SK-N-SH (cell line): ENCODE results near the gene CCSER1. TPM values are rescaled to one million over a fixed set of nuclear protein-coding genes. Genes with fewer than 3 reads are reported as not detected.

Source experiments
- CTCF ChIA-PET: fragments of 300-600, 350-600 bp; formaldehyde crosslinking; extraction: SDS; loops from one replicate; lab custom pipeline; 2021; lab: Yijun Ruan, JAX
- POLR2A ChIA-PET: fragments of 350-600 bp; sonication (Branson Sonifier 250); formaldehyde crosslinking; extraction: SDS; loops from one replicate; lab custom pipeline; 2020; ENCODE audit warnings: antibody characterized with exemption, inconsistent platforms; lab: Yijun Ruan, JAX
- DNase-seq: peaks from one replicate; pipeline ENCODE4 v3.0.0; 2012
- H2AFZ ChIP-seq: fragments of 200-600 bp; sonication (generic); 2 replicates; pipeline ENCODE4 v1.8.1; 2016; ENCODE audit warnings: antibody characterized with exemption, mild to moderate bottlenecking, low read depth
- H3F3A ChIP-seq: fragments of 200-600 bp; sonication (generic); replicated peaks from 2 replicates; pipeline ENCODE3; 2016; ENCODE audit warnings: antibody characterized with exemption, mild to moderate bottlenecking; ENCODE audit not compliant: insufficient read depth
- H3K27ac ChIP-seq, 2 experiments: fragments of 200-500 bp in 1 of 2; fragments of 200-600 bp in 1 of 2; sonication (Bioruptor generic) in 1 of 2; sonication (generic), shearing (Covaris generic) in 1 of 2; 2 replicates each; pipeline versions ENCODE4 v1.5.1 to v1.6.1; 2014 to 2016; ENCODE audit warnings: low read depth in 2 of 2, inconsistent platforms in 1 of 2, low read length in 1 of 2, mild to moderate bottlenecking in 1 of 2, mixed read lengths in 1 of 2
- H3K27me3 ChIP-seq: fragments of 200-600 bp; sonication (generic), shearing (Covaris generic); 2 replicates; pipeline ENCODE4 v1.6.1; 2016; ENCODE audit warnings: mixed run types; ENCODE audit not compliant: insufficient read depth
- H3K36me3 ChIP-seq, 2 experiments: fragments of 200-500 bp in 1 of 2; fragments of 200-600 bp in 1 of 2; sonication (Bioruptor generic) in 1 of 2; sonication (generic) in 1 of 2; replicated peaks in 1 of 2; 2 replicates each; pipeline versions ENCODE3 to v1.5.1; 2014 to 2016; ENCODE audit warnings: low read length in 1 of 2, mild to moderate bottlenecking in 1 of 2; ENCODE audit not compliant: insufficient read depth in 2 of 2, control insufficient read depth in 1 of 2
- H3K4me1 ChIP-seq, 2 experiments: fragments of 200-500 bp in 1 of 2; fragments of 200-600 bp in 1 of 2; sonication (Bioruptor generic) in 1 of 2; sonication (generic), shearing (Covaris generic) in 1 of 2; 2 replicates each; pipeline versions ENCODE4 v1.5.1 to v1.6.1; 2014 to 2016; ENCODE audit warnings: low read depth in 1 of 2, low read length in 1 of 2, mixed run types in 1 of 2; ENCODE audit not compliant: insufficient read depth in 2 of 2, control insufficient read depth in 1 of 2
- H3K4me2 ChIP-seq: fragments of 200-600 bp; sonication (generic), shearing (Covaris generic); 2 replicates; pipeline ENCODE4 v1.6.1; 2017; ENCODE audit warnings: mixed run types
- H3K4me3 ChIP-seq, 2 experiments: fragments of 200-500 bp in 1 of 2; fragments of 200-600 bp in 1 of 2; sonication (Bioruptor generic) in 1 of 2; sonication (generic), shearing (Covaris generic) in 1 of 2; 2 replicates each; pipeline versions ENCODE4 v1.5.1 to v1.8.1; 2014 to 2016; ENCODE audit warnings: low read depth in 2 of 2, inconsistent platforms in 1 of 2, low read length in 1 of 2, mild to moderate bottlenecking in 1 of 2, mixed read lengths in 1 of 2, moderate library complexity in 1 of 2
- H3K79me2 ChIP-seq: fragments of 200-600 bp; sonication (generic); 2 replicates; pipeline ENCODE4 v1.8.1; 2017; ENCODE audit warnings: mild to moderate bottlenecking; ENCODE audit not compliant: insufficient read depth
- H3K9ac ChIP-seq: fragments of 200-600 bp; sonication (generic); 2 replicates; pipeline ENCODE4 v1.6.1; 2017; ENCODE audit warnings: mixed run types
- H3K9me2 ChIP-seq: fragments of 200-600 bp; sonication (generic); 2 replicates; pipeline ENCODE4 v1.6.1; 2017; ENCODE audit warnings: mixed run types
- H3K9me3 ChIP-seq: fragments of 200-600 bp; sonication (generic); 2 replicates; pipeline ENCODE4 v1.6.1; 2017; ENCODE audit warnings: mixed run types, mild to moderate bottlenecking, moderate library complexity
- H4K20me1 ChIP-seq: fragments of 200-600 bp; sonication (generic); 2 replicates; pipeline ENCODE4 v1.6.1; 2017; ENCODE audit warnings: mild to moderate bottlenecking, mixed run types; ENCODE audit not compliant: insufficient read depth
- CHD2 ChIP-seq: fragments of 150-350 bp; IDR thresholded peaks from 2 replicates; pipeline ENCODE4 v1.6.1; 2018; ENCODE audit warnings: low read length; ENCODE audit not compliant: partially characterized antibody
- EP300 ChIP-seq, 2 experiments: IDR thresholded peaks; 2 replicates each; pipeline versions ENCODE4 v1.4.0 to v1.6.1; 2012; ENCODE audit warnings: borderline replicate concordance in 1 of 2, low read depth in 1 of 2, low read length in 1 of 2
- EZH2phosphoT487 ChIP-seq: fragments of 200-600 bp; sonication (generic); IDR thresholded peaks from 2 replicates; pipeline ENCODE4 v1.6.1; 2017; ENCODE audit warnings: low read depth, mixed run types, mild to moderate bottlenecking, antibody characterized with exemption, moderate library complexity, borderline replicate concordance
- FOSL2 ChIP-seq: IDR thresholded peaks from 2 replicates; pipeline ENCODE4 v1.4.0; 2012; ENCODE audit warnings: low read depth, mild to moderate bottlenecking, moderate library complexity, borderline replicate concordance
- JUND ChIP-seq: IDR thresholded peaks from 2 replicates; pipeline ENCODE4 v1.4.0; 2012
- MEF2A ChIP-seq: IDR thresholded peaks from 2 replicates; pipeline ENCODE4 v1.4.0; 2012; ENCODE audit warnings: low read depth, borderline replicate concordance
- NFIC ChIP-seq: IDR thresholded peaks from 2 replicates; pipeline ENCODE4 v1.4.0; 2012; ENCODE audit warnings: borderline replicate concordance
- POLR2AphosphoS5 ChIP-seq: IDR thresholded peaks from 2 replicates; pipeline ENCODE4 v1.6.1; 2012; ENCODE audit warnings: low read depth, low read length
- RAD21 ChIP-seq: IDR thresholded peaks from 2 replicates; pipeline ENCODE4 v1.6.1; 2012; ENCODE audit warnings: mild to moderate bottlenecking, low read length
- RCOR1 ChIP-seq: fragments of 150-350 bp; IDR thresholded peaks from 2 replicates; pipeline ENCODE4 v1.6.1; 2017; ENCODE audit warnings: antibody characterized with exemption, low read length
- RFX5 ChIP-seq: IDR thresholded peaks from 2 replicates; pipeline ENCODE4 v1.6.1; 2012; ENCODE audit warnings: mild to moderate bottlenecking, improper control_type of control experiment, low read length
- RXRA ChIP-seq: IDR thresholded peaks from 2 replicates; pipeline ENCODE4 v1.4.0; 2012; ENCODE audit warnings: low read depth, mild to moderate bottlenecking, borderline replicate concordance
- SMC3 ChIP-seq: IDR thresholded peaks from 2 replicates; pipeline ENCODE4 v1.6.1; 2012; ENCODE audit warnings: low read depth, low read length, improper control_type of control experiment
- TAF1 ChIP-seq: IDR thresholded peaks from 2 replicates; pipeline ENCODE4 v1.6.1; 2012; ENCODE audit warnings: low read depth, mild to moderate bottlenecking, low read length, moderate library complexity, borderline replicate concordance
- TCF12 ChIP-seq: IDR thresholded peaks from 2 replicates; pipeline ENCODE4 v1.4.0; 2012
- TEAD4 ChIP-seq: IDR thresholded peaks from 2 replicates; pipeline ENCODE4 v1.4.0; 2012; ENCODE audit warnings: mild to moderate bottlenecking, borderline replicate concordance; ENCODE audit not compliant: insufficient read depth
- USF1 ChIP-seq: IDR thresholded peaks from 2 replicates; pipeline ENCODE4 v1.4.0; 2012; ENCODE audit warnings: low read depth, borderline replicate concordance
- USF2 ChIP-seq: fragments of 150-350 bp; IDR thresholded peaks from 2 replicates; pipeline ENCODE4 v1.6.1; 2017; ENCODE audit warnings: antibody characterized with exemption, low read length, low read depth, borderline replicate concordance
- YY1 ChIP-seq: IDR thresholded peaks from 2 replicates; pipeline ENCODE4 v1.4.0; 2012; ENCODE audit warnings: low read depth, mild to moderate bottlenecking
- WGBS: methylation state at CpG from one replicate; pipeline ENCODE4 v1.1.6; 2017; ENCODE audit warnings: low lambda C conversion rate; 5-methylcytosine and 5-hydroxymethylcytosine counted together
- polyA plus RNA-seq, 3 experiments: library from polyadenylated mRNA; depleted of rRNA; stranded (reverse); fragments of >200 nt; gene quantifications; 2 replicates each; pipeline ENCODE4 v1.2.3, GENCODE V29; 2012
- TF ChIP-seq, protein P1 (sequence below): IDR thresholded peaks from 2 replicates; pipeline ENCODE4 v1.4.0; 2012; ENCODE audit warnings: low read depth
- TF ChIP-seq, protein P2 (sequence below): fragments of 150-350 bp; IDR thresholded peaks from 2 replicates; pipeline ENCODE4 v1.6.1; 2016; ENCODE audit warnings: mild to moderate bottlenecking, low read depth, low read length

CCSER1 gene
- polyA plus RNA-seq, 1 of the 3 experiments (the other 2 are of a cell fraction): 0.05 TPM

DNA sequence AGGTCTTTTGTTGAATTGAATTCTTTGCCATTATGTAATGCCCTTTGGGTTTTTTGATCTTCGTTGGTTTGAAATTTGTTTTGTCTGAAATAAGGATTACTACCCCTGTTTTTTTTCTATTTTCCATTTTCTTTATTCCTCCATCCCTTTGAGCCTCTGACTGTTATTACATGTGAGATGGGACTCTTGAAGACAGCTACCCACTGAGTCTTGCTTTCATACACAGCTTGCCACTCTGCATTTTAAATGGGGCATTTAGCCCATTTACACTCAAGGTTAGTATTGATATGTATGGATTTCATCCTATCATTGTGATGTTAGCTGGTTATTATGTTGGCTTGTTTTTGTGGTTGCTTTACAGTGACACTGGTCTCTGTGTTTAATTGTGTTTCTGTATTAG is 1440.4 kb downstream of the CCSER1 start:
- H4K20me1 ChIP-seq: no peaks in the 10 kb centered on the region
- no peak overlapping the region for H2AFZ ChIP-seq
- no peak for DNase-seq
- no peaks in the 10 kb centered on the region for H3K79me2 ChIP-seq
- H3K4me1 ChIP-seq: no peaks in the 10 kb centered on the region
- WGBS: 0% methylated on average over 1 of the region's 1 CpG
- H3K4me3 ChIP-seq: no peak overlapping the region
- no peaks in the 10 kb centered on the region for H3K36me3 ChIP-seq
- H3K9me3 ChIP-seq: no peaks in the 10 kb centered on the region
- no peaks in the 10 kb centered on the region for H3K9me2 ChIP-seq
- POLR2A ChIA-PET: no interaction called here
- TF ChIP-seq YY1: no peak
- TF ChIP-seq TAF1: no peak
- no peak for TF ChIP-seq RAD21
- TF ChIP-seq RXRA: no peak
- TF ChIP-seq TCF12: no peak
- TF ChIP-seq NFIC: no peak
- no peak for TF ChIP-seq JUND
- no peak for TF ChIP-seq EZH2phosphoT487
- H3K9ac ChIP-seq: no peak overlapping the region
- H3K4me2 ChIP-seq: no peak overlapping the region
- no peaks in the 10 kb centered on the region for H3K27me3 ChIP-seq
- no peak overlapping the region for H3K27ac ChIP-seq
- no peaks in the 10 kb centered on the region for H3F3A ChIP-seq
- CTCF ChIA-PET: no interaction called here

GRCh38 chr4:91577864-91578263 is 1450.7 kb downstream of the CCSER1 start:
- ChIA-PET POLR2A (no interaction called here), CTCF (no interaction called here)
- Histone ChIP-seq H3K9me2 (no peaks in the 10 kb centered on the region), H4K20me1 (no peaks in the 10 kb centered on the region), H3K9me3 (no peaks in the 10 kb centered on the region), H3K4me3 (no peak overlapping the region), H3K4me1 (no peaks in the 10 kb centered on the region), H3F3A (no peaks in the 10 kb centered on the region), H2AFZ (no peak overlapping the region), H3K36me3 (no peaks in the 10 kb centered on the region), H3K79me2 (no peaks in the 10 kb centered on the region), H3K27ac (no peak overlapping the region), H3K27me3 (no peaks in the 10 kb centered on the region), H3K9ac (no peak overlapping the region), H3K4me2 (no peak overlapping the region)
- TF ChIP-seq POLR2AphosphoS5 (no peak), NFIC (no peak), USF1 (no peak), TEAD4 (no peak), MEF2A (no peak), RAD21 (no peak), USF2 (no peak), EP300 (IDR thresholded peaks at IDR 0.05; ENCODE audit: borderline replicate concordance in 1 of 2, low read depth in 1 of 2, low read length in 1 of 2) (no peak), CHD2 (no peak), TAF1 (no peak), RCOR1 (no peak), SMC3 (no peak), RFX5 (no peak), TCF12 (no peak), FOSL2 (no peak)
- TF ChIP-seq, protein P1, sequence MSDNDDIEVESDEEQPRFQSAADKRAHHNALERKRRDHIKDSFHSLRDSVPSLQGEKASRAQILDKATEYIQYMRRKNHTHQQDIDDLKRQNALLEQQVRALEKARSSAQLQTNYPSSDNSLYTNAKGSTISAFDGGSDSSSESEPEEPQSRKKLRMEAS: no peak
- TF ChIP-seq, protein P2, sequence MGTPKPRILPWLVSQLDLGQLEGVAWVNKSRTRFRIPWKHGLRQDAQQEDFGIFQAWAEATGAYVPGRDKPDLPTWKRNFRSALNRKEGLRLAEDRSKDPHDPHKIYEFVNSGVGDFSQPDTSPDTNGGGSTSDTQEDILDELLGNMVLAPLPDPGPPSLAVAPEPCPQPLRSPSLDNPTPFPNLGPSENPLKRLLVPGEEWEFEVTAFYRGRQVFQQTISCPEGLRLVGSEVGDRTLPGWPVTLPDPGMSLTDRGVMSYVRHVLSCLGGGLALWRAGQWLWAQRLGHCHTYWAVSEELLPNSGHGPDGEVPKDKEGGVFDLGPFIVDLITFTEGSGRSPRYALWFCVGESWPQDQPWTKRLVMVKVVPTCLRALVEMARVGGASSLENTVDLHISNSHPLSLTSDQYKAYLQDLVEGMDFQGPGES: no peak
- DNase-seq: no peak
